T1000 (cell line): ENCODE data around the gene CXCL8.
"Not testable (repeated sequence)": the region's sequence is repeated elsewhere in the genome, so short reads cannot be mapped to it uniquely, and the experiment has no call there.

Experiments used
- DNase-seq: peaks from one replicate; lab custom pipeline; 2025; ENCODE audit warnings: mixed read lengths; lab: John Stamatoyannopoulos, UW

Gene CXCL8

DNA sequence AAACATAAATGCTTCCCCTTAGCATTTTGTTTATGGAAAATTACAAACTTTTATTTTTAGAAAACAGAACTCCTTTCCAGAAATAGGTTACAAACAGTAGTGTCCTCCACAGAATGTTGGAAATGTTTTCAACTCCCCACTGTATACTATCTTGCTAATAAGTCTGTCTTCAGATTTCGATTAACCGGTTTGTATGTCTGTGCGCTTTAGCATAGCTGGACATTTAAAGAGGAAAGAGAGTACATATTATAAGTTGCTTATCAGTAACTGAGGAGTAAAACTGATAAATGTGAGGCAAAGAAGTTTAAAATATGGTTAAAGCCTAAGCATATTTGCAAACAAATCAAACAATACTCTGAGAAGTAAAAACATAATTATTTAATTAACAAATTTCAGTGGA, 3.4 kb downstream of the CXCL8 start:
- no peak for DNase-seq

DNA sequence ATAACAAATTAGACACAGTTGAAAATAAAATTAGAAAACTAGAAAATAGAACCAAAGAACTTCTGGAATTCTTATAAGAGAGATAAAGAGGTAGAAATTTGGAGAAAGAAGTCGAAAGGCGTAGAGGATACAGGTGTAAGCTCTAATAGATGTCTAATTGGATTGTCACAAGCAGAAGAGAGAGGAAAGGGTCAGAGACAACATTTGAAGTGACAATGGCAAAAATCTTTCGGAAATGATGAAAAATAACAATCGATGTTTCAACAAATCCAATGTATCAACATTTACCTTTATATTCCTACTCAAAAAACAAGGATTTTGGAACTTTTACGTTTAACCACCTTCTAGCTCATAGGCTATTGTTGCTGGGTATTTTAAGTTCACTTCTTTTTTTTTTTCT, 3.8 kb downstream of the CXCL8 start:
- no peak for DNase-seq

DNA sequence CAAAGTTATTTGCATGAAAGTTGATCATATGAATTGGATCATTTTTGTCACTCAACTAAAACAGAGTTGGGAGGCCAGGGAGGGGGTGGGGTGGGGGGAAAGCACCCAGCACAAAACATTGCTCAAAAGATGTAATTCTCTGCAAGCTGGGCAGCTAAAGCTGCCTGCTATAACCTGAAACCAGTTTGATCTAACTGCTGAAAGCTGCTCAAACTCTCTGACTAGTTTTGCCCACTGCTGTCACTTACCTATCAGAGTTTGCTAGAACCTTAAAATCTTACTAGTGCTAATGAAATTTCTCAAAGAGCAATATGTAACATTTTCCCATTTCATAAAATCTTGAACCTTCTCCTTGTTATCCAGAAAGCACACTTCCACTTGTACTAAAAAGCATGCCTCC, 10.4 kb downstream of the CXCL8 start:
- DNase-seq = no peak

DNA sequence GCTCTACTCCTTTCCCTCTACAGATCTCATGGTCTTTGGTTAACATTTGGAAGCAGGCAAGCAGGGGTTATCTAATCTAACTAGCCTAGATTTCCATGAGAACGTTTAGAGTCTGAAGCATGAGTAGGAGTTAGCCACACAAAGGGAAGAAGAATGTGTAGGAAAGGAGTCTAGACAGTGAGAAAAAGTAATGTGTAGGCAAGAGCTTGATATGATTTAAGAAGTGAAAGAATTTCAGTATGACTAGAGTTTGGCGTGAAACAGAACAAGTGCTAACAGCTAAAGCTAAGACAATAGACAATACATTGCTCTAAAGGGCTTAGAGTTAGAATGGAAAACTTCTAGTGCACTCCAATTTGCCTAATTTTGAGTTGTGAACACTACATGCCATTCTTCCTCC, 10.8 kb downstream of the CXCL8 start:
- DNase-seq = no peak

DNA sequence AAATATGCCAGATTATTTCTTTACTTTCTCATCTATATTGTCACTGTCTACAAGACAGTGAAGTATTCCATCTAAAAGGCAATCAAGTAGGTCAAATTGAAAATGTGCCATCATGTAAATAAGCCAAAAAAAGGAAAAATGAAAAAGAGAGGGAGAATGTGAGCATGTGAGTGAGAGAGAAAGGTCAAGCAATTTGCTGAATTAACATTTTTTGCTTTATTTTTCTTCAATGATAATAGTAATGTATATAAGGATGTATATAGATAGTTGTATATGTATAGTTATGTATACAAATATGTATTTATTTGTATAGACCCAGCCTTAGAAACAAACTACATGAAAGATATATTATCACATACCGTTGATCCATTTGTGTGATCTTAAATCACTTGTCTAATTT, 11.5 kb downstream of the CXCL8 start:
- DNase-seq = no peak

- no peak for DNase-seq
Measured at GRCh38 chr4:73752424-73752823, 12.1 kb downstream of the CXCL8 start.

DNA sequence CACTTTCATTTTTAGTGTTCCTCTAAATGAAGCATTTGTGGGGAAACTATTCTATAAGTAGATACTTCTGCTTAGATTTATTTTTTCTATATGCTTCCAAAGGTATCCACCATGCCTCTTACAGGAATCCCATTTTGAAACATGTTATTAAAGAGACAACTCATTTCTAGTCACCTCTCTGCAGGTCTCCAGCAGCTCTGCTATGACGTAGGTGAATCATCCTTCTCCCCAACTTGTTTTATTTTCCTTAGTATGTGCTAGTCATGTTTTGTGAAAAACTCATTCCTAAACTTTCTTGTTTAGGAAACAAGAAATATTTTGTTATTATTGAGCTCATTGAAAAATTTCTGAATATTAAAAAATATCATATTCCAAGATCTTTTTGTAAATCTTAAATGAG, 12.8 kb downstream of the CXCL8 start:
- no peak for DNase-seq

DNA sequence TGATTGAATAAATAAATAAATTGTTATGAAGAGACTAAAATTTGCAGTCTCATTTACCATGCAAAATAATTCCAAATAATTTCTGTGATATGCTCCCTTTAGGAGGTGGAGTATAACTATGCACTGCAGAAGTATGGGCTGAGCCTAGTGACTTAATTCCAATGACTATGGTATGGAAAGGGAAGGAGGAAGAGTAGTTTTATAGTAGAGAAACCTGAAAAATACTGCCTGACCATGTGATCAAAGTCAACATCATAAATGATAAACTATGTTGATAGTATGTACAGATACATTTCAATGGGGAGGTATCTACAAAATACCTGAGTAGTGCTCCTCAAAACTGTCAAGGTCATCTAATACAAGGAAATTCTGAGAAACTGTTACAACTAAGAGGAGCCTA, 14.6 kb downstream of the CXCL8 start:
- no peak for DNase-seq

DNA sequence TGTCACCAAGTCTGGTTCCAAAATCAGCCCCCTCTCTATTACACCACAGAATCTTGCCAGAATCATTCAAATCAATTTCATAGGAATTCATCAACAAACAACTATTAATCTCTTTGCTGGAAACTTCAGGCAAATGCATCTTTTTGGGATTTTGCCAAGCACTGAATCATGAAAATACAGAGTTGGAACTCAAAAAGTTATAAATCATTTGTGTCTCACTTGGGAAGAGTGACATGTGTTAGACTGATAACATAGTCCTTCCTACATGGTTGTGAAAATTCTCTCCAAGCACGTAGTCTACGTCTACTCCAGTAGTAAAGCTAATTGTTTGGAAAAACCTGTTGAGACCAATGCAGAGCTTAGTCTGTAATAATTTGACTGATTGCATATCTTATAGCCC, 19.0 kb downstream of the CXCL8 start:
- no peak for DNase-seq

DNA sequence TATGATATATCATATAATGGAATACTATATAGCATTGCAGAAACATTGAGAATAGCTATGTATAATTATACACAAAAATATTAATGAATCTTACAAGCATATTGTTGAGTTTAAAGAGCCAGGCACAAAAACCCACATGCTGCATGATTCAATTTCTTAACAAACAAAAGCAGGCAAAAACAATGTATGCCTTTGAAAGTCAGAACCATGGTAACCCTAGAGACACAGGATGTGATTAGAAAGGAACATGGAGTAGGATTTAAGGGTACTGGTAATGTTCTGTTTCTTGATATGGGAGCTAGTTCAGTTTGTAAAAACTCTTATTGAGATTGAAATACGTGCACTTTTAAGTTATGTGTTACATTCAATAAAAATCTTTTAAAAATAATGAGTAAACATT, 21.5 kb downstream of the CXCL8 start:
- no peak for DNase-seq

- DNase-seq = no peak
Measured at GRCh38 chr4:73762409-73762808, 22.0 kb downstream of the CXCL8 start.

DNA sequence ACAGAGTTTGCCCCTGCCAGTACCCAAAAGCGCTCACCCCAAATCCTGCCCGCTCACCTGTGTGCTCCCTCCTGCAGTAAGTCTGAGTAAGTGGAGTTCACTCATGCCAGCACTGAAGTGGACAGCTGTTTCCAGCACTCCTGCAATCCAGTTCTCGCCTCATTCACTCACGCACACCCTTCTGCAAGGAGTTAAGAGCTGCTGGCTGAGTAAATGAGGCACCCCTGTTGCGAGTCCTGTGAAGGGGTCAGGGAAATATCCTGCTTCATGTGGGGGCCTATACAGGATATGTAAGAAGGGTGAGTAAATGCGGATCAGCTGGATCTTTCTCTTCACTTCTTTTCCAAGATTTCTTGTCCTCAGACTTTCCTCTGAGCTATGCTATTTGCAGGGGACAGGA, 23.5 kb downstream of the CXCL8 start:
- no peak for DNase-seq

GRCh38 chr4:73764513-73764912, 24.1 kb downstream of the CXCL8 start:
- no peak for DNase-seq

GRCh38 chr4:73765296-73765695, 24.9 kb downstream of the CXCL8 start:
- no peak for DNase-seq

DNA sequence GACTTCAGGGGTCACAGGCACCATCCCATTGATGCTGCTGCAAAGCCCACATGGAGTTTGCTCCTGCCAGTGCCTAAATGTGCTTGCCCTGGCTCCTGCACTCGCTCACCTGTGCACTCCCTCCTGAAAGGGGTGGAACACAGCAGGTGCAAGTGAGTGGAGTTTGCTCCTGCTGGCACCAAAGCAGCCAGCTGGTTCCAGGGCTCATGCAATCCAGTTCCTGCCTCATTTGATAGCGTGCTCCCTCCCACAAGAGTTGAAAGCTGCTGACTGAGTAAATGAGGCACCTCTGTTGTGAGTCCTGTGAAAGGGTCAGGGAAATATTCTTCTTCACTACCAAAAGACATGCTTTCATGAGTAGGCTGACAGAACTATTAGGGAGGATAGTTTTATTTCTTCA, 30.5 kb downstream of the CXCL8 start:
- DNase-seq = no peak

- no peak for DNase-seq
Measured at GRCh38 chr4:73772363-73772762, 32.0 kb downstream of the CXCL8 start.

DNA sequence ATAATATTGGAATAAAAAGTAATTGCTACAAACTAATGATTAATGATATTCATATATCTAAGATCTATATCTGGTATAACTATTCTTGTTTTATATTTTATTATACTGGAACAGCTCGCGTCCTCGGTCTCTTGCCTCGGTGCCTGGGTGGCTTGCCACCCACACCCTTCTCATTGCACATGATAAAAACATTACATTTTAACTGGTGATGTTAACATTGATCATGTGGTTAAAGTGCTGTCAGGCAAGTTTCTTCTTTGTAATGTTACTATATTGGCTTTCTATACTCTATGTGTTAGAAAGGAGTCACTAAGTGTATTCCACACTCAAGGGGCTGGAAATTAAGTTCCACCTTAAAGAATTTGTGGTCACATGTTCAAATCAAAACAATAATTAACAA, 34.0 kb downstream of the CXCL8 start:
- not testable (repeated sequence) for DNase-seq

DNA sequence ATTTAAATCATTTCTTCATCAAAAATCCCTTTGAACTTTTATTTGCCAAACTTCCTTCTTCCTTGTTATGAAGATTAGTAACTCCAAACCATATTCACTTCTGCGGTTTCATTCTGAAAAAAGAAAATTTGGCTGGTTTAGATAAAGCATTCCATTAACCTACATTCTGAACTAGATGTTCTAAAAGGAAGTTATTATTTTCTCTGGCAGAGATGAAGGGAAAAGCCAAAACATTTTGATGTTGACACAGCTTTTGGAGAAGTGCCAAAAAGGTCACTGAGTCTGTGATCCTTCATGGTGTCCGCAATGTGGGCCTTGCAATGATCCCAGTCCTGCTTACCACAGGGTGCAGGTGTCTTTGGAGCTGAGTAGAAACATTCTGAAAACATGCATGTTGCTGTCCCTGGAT, 36.0 kb downstream of the CXCL8 start:
- DNase-seq = no peak

DNA sequence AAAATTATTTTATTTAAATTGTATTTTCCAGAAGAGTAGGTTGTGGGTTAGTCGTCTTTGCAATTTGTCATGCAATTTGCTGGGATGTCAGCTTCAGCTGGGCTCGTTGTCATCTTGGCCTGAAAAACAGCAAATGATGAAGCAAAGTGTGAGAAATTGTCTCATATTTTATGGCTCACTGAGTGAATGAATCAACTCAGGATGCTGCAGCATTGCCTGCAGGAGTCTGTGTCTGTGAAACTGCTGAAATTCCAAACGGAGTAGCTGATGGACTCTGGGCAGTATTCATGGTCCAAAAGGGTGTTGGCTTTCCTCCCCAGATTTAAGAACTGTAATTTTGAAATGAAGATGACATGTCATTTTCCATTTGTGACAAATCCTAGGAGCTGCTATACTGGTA, 37.2 kb downstream of the CXCL8 start:
- no peak for DNase-seq

- DNase-seq = no peak
Measured at GRCh38 chr4:73780243-73780642, 39.9 kb downstream of the CXCL8 start.

DNA sequence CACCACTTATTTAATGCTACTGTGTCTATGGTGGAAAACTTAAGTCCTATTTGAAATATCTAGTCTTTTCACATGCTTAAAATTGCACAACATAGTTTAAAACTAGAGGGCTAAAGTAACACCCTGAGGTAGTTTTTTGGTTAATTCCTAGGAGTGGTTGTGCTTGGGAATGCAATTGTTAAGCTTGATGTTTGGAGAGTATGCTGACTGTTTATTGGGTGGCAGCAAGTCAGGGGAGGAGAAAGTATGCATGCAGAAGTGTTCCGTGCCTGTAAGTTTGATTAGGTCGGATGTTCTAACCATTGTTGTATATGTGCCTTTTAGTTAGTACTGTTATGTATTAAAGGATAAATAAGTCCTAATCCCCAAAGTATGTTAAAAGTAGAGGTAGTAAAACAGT, 40.5 kb downstream of the CXCL8 start:
- no peak for DNase-seq

DNA sequence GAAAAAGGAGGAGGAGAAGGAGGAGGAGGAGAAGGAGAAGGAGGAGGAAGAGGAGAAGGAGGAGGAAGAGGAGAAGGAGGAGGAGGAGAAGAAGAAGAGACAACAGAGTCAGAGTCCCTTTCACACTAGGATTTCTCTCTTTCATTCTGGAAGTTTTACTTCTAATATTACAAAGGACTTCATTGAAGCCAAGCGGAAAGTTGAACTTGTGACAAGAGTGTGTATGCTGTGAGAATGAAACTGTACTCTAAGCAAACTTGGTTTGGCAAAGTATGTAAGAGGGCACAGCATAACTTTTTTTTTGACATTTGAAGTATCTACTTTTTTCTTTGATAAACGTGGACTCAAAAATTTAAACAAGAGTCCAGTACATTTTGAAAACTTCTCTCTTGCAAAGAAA, 48.0 kb downstream of the CXCL8 start:
- no peak for DNase-seq
